Measurements from ENCODE around the gene MMP10. TPM values are rescaled to one million over a fixed set of nuclear protein-coding genes. Genes with fewer than 3 reads are reported as not detected.

Gene MMP10
- total RNA-seq, 4 donors from 2014 or later: not detected

DNA sequence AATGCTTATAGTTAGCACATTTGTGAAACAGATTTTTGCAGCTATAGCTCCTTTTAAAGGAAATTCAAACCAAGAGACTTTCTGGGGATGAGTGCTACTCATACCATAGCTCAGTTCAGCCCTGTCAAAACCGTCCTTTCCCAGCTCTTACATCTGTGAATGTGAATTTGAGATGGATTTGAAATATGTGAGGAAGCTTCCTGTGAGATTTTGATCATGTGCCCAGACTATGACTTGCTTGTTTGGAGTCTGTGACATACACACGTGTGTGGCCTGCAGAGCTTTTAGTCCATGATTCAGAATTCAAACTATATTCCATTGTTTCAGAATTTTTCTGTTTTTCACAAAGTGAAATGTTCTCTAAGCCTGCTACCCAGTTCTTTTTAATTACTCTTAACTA lies 21.9 kb upstream of the MMP10 start:
- H3K4me1 ChIP-seq: no peaks in the 10 kb centered on the region
- TF ChIP-seq POLR2AphosphoS5 (IDR thresholded peaks at IDR 0.05) (no peak), POLR2A (IDR thresholded peaks at IDR 0.05) (no peak), EP300 (IDR thresholded peaks at IDR 0.05) (no peak)
- TF ChIP-seq, protein P1, sequence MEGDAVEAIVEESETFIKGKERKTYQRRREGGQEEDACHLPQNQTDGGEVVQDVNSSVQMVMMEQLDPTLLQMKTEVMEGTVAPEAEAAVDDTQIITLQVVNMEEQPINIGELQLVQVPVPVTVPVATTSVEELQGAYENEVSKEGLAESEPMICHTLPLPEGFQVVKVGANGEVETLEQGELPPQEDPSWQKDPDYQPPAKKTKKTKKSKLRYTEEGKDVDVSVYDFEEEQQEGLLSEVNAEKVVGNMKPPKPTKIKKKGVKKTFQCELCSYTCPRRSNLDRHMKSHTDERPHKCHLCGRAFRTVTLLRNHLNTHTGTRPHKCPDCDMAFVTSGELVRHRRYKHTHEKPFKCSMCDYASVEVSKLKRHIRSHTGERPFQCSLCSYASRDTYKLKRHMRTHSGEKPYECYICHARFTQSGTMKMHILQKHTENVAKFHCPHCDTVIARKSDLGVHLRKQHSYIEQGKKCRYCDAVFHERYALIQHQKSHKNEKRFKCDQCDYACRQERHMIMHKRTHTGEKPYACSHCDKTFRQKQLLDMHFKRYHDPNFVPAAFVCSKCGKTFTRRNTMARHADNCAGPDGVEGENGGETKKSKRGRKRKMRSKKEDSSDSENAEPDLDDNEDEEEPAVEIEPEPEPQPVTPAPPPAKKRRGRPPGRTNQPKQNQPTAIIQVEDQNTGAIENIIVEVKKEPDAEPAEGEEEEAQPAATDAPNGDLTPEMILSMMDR (IDR thresholded peaks at IDR 0.05): no peak
- H3K4me3 ChIP-seq: no peak overlapping the region
- DNase-seq (ENCODE audit: low spot score in 2 of 2): no peak
- H3K27me3 ChIP-seq: no peaks in the 10 kb centered on the region
- H3K36me3 ChIP-seq: no peaks in the 10 kb centered on the region
- no peaks in the 10 kb centered on the region for H3K9me3 ChIP-seq
- WGBS: 23% methylated on average over 2 of the region's 2 CpGs
- H3K27ac ChIP-seq: no peak overlapping the region

DNA sequence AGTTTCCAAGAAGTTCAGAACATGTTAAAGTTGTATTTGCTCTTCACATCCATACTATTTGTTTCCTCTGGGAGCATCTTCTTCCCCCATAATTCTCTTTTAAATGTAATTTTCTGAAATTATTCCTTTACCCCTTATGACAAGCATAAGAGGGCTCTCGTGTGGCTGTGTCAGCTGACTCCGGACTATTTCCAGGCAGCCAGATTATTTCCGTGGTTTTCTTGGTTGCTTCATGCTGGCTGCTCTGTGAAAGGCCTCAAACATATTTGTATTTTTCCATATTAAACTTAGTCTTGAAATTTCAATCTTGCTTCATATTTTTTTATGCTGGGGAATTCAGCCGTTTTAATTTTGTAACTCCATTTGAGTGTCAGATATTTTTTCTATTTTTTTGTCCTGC lies 20.3 kb upstream of the MMP10 start:
- Histone ChIP-seq H3K27ac (peak overlapping the region; percentile 27), H3K4me3 (no peak overlapping the region), H3K27me3 (no peaks in the 10 kb centered on the region), H3K4me1 (no peaks in the 10 kb centered on the region), H3K36me3 (no peaks in the 10 kb centered on the region), H3K9me3 (no peaks in the 10 kb centered on the region)
- TF ChIP-seq POLR2A (IDR thresholded peaks at IDR 0.05): no peak
- no peak for TF ChIP-seq POLR2AphosphoS5 (IDR thresholded peaks at IDR 0.05)
- no peak for TF ChIP-seq EP300 (IDR thresholded peaks at IDR 0.05)
- TF ChIP-seq, protein P1 (IDR thresholded peaks at IDR 0.05): no peak
- peak in 1 of 2 donors; percentile 66 for DNase-seq (ENCODE audit: low spot score in 2 of 2)
- WGBS: 56% methylated on average over 4 of the region's 4 CpGs

DNA sequence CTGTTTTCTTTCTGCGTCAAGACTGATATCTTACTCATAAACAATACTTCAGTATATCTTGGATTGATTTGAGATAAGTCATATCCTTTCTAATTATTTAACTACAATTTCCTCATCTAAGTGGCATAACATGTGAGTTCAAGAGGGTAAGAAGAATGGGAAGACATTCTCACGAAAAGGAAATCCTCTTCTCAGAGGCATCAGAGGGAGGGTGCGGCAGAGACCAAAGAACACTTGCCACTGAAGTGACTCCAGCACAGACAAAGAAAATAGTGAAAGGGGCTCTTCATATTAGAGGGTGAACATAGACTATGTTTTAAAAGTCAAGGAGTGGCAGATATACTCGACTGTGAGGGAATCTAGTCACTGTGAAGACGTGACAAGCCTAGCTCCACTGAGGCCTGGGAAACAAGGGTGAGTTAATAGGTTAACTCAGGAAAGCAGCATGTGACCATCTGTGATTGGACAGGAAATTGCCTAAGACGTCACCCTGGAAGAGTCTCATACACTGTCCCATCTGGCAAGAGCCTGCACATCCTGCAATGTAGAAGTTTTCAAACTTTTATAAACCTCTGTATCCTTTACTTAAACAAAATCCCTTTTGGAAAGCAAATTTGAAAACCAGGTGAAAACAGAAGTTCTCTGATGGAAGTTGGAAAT lies 19.4 kb upstream of the MMP10 start:
- Histone ChIP-seq H3K36me3 (no peaks in the 10 kb centered on the region), H3K27me3 (no peaks in the 10 kb centered on the region), H3K4me3 (no peak overlapping the region), H3K4me1 (no peaks in the 10 kb centered on the region), H3K27ac (no peak overlapping the region), H3K9me3 (no peaks in the 10 kb centered on the region)
- 72% methylated on average over 6 of the region's 6 CpGs for WGBS
- DNase-seq (ENCODE audit: low spot score in 2 of 2): no peak
- no peak for TF ChIP-seq POLR2AphosphoS5 (IDR thresholded peaks at IDR 0.05)
- no peak for TF ChIP-seq POLR2A (IDR thresholded peaks at IDR 0.05)
- TF ChIP-seq, protein P1 (IDR thresholded peaks at IDR 0.05): no peak
- TF ChIP-seq EP300 (IDR thresholded peaks at IDR 0.05): no peak

DNA sequence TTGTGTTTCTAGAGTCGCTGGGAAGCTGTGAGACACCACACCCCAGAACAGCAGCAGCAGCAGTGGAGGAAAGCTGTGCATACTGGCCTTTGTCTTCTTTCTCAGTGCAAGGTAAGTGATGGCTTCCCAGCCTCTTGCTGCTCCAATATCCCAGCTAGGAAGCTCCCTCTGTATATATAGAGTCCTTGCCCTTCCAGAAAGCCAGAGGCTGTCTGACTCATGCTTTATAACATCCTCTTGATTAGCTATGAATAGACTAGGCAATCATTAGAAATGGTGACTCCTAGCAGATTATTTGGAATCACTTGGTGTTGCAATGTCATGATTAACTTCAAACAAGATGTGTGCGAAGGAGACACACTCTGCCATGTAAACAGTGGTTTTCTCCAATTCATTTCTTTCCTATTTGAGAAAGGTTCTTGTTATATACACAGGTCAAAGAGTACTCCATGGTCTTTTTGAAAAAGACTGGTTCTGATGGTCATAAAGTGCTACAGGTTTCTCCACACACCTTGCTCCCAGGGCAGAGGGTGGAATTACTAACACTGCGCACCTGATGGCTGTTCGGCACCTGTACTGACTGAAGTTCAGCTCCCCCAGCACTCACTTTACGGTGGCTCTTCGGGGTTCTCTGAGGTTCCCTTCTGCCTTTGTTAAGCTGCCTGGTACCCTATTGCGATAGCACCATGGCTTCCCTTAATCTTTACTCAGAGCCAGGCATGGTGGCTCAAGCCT lies 17.8 kb upstream of the MMP10 start, which contains the start of gene MMP1:
Gene MMP1, minus strand, starts transcription at position 149 of the 735 bp plus-strand sequence. Its CDS starts 68 bp downstream, at position 81.
- WGBS: 83% methylated on average over 7 of the region's 7 CpGs

DNA sequence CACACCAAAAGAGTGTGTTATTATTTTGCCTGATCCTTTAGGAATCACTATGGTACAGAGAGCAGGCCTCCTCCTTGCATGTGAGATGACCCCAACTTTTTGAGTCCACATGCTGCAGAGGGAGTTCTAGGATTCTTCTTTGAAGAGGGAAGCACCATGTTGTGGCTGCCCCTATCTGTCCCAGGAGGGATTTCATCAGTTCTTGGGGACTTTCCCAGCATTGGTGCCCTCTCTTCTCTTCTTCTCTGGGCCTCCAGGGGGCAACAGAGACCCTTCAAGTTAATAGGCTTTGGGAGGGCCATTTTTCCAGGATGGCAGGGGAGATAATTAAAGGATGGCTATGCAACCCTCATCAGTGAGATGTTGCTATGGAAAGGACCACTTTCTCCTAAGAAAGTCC lies 14.0 kb upstream of the MMP10 start:
- TF ChIP-seq, protein P1 (IDR thresholded peaks at IDR 0.05): no peak
- TF ChIP-seq EP300 (IDR thresholded peaks at IDR 0.05) (no peak), POLR2AphosphoS5 (IDR thresholded peaks at IDR 0.05) (no peak), POLR2A (IDR thresholded peaks at IDR 0.05) (no peak)
- H3K4me3 ChIP-seq: no peak overlapping the region
- DNase-seq (ENCODE audit: low spot score in 2 of 2): no peak
- H3K27ac ChIP-seq: no peak overlapping the region
- H3K36me3 ChIP-seq: no peaks in the 10 kb centered on the region
- H3K9me3 ChIP-seq: no peaks in the 10 kb centered on the region
- no peaks in the 10 kb centered on the region for H3K4me1 ChIP-seq
- H3K27me3 ChIP-seq: peaks cover 3% of the 10 kb centered on the region

More for the DNA sequence above, 17.8 kb upstream of the MMP10 start, which contains the start of gene MMP1:
- TF ChIP-seq POLR2AphosphoS5 (IDR thresholded peaks at IDR 0.05): no peak
- TF ChIP-seq, protein P1 (IDR thresholded peaks at IDR 0.05): no peak
- no peak for TF ChIP-seq EP300 (IDR thresholded peaks at IDR 0.05)
- TF ChIP-seq POLR2A (IDR thresholded peaks at IDR 0.05): no peak
- H3K36me3 ChIP-seq: no peaks in the 10 kb centered on the region
- no peaks in the 10 kb centered on the region for H3K27me3 ChIP-seq
- H3K9me3 ChIP-seq: no peaks in the 10 kb centered on the region
- no peak within 1 kb of the TSS for H3K27ac ChIP-seq
- DNase-seq (ENCODE audit: low spot score in 2 of 2): no peak
- no peak within 1 kb of the TSS for H3K4me3 ChIP-seq
- H3K4me1 ChIP-seq: no peaks in the 10 kb centered on the region
